HEK293 (cell line): ENCODE measurements around the gene PRKCZ.

Experiments
- CTCF ChIA-PET: fragments of 350-600 bp; formaldehyde crosslinking; extraction: SDS; loops from one replicate; lab custom pipeline; 2021; ENCODE audit warnings: antibody characterized with exemption; lab: Yijun Ruan, JAX
- POLR2A ChIA-PET: fragments of 300-600 bp; formaldehyde crosslinking; extraction: SDS; loops from one replicate; lab custom pipeline; 2020; ENCODE audit warnings: antibody characterized with exemption, inconsistent platforms; lab: Yijun Ruan, JAX
- H3K27ac ChIP-seq: fragments of 200-500 bp; sonication (Bioruptor generic); 2 replicates; pipeline ENCODE4 v1.5.1; 2014; ENCODE audit warnings: low read depth, low read length, control low read depth, inconsistent platforms; ENCODE audit errors: extremely low read depth
- H3K36me3 ChIP-seq, 2 experiments: fragments of 200-500 bp in 1 of 2; sonication (Bioruptor generic) in 1 of 2; 1 replicate in 1 of 2; 2 replicates in 1 of 2; pipeline ENCODE4 v1.5.1; 2014 to 2017; ENCODE audit warnings: inconsistent platforms in 2 of 2, low read length in 2 of 2; ENCODE audit not compliant: control insufficient read depth in 2 of 2, insufficient read depth in 1 of 2
- H3K4me1 ChIP-seq: fragments of 200-500 bp; sonication (Bioruptor generic); 2 replicates; pipeline ENCODE4 v1.5.1; 2014; ENCODE audit warnings: mild to moderate bottlenecking, low read length, inconsistent platforms; ENCODE audit not compliant: control insufficient read depth, insufficient read depth
- H3K4me3 ChIP-seq: 2 replicates; pipeline ENCODE4 v1.5.1; 2011; ENCODE audit warnings: low read depth, mild to moderate bottlenecking, control low read depth, low read length, moderate library complexity
- H3K9me3 ChIP-seq: fragments of 200-500 bp; sonication (Bioruptor generic); 2 replicates; pipeline ENCODE4 v1.5.1; 2014; ENCODE audit warnings: low read depth, low read length, inconsistent platforms; ENCODE audit not compliant: control insufficient read depth, insufficient read depth
- CTCF ChIP-seq: fragments of 450-650 bp; formaldehyde crosslinking; IDR thresholded peaks from 2 replicates; pipeline ENCODE4 v1.5.1; 2016; ENCODE audit warnings: missing biosample characterization, missing genetic modification characterization
- GLIS1 ChIP-seq: fragments of 450-650 bp; formaldehyde crosslinking; IDR thresholded peaks from 2 replicates; pipeline ENCODE4 v1.5.1; 2016; ENCODE audit warnings: missing biosample characterization, missing genetic modification characterization
- HIC1 ChIP-seq: fragments of 450-650 bp; formaldehyde crosslinking; IDR thresholded peaks from 2 replicates; pipeline ENCODE4 v1.5.1; 2016; ENCODE audit warnings: missing biosample characterization, missing genetic modification characterization
- HOXC10 ChIP-seq: sonication (generic); formaldehyde crosslinking; IDR thresholded peaks from 2 replicates; pipeline ENCODE4 v1.8.1; 2023; ENCODE audit warnings: mild to moderate bottlenecking, missing genetic modification reagents
- KLF1 ChIP-seq: fragments of 450-650 bp; formaldehyde crosslinking; IDR thresholded peaks from 2 replicates; pipeline ENCODE4 v1.5.1; 2016; ENCODE audit warnings: missing biosample characterization, missing genetic modification characterization
- KLF7 ChIP-seq: fragments of 450-650 bp; formaldehyde crosslinking; IDR thresholded peaks from 2 replicates; pipeline ENCODE4 v1.5.1; 2016; ENCODE audit warnings: missing biosample characterization, missing genetic modification characterization, borderline replicate concordance
- KLF8 ChIP-seq: fragments of 450-650 bp; formaldehyde crosslinking; IDR thresholded peaks from 2 replicates; pipeline ENCODE4 v1.5.1; 2016; ENCODE audit warnings: missing biosample characterization, missing genetic modification characterization
- PBX3 ChIP-seq: sonication (generic); formaldehyde crosslinking; IDR thresholded peaks from 2 replicates; pipeline ENCODE4 v1.8.1; 2022; ENCODE audit warnings: mild to moderate bottlenecking, moderate library complexity, missing genetic modification reagents
- REPIN1 ChIP-seq: fragments of 450-650 bp; formaldehyde crosslinking; IDR thresholded peaks from 2 replicates; pipeline ENCODE4 v1.5.1; 2017; ENCODE audit warnings: missing biosample characterization, missing genetic modification characterization, low read depth
- SP2 ChIP-seq: fragments of 450-650 bp; formaldehyde crosslinking; IDR thresholded peaks from 2 replicates; pipeline ENCODE4 v1.5.1; 2016; ENCODE audit warnings: missing biosample characterization, missing genetic modification characterization
- ZBTB1 ChIP-seq: fragments of 450-650 bp; formaldehyde crosslinking; IDR thresholded peaks from 2 replicates; pipeline ENCODE4 v1.5.1; 2016; ENCODE audit warnings: missing biosample characterization, missing genetic modification characterization
- ZBTB26 ChIP-seq: fragments of 450-650 bp; formaldehyde crosslinking; optimal IDR thresholded peaks from 2 replicates; pipeline ENCODE3; 2016; ENCODE audit warnings: missing biosample characterization, mild to moderate bottlenecking, missing genetic modification characterization
- ZBTB48 ChIP-seq: fragments of 450-650 bp; formaldehyde crosslinking; IDR thresholded peaks from 2 replicates; pipeline ENCODE4 v1.5.1; 2016; ENCODE audit warnings: missing biosample characterization, missing genetic modification characterization
- ZBTB8A ChIP-seq: fragments of 450-650 bp; formaldehyde crosslinking; IDR thresholded peaks from 2 replicates; pipeline ENCODE4 v1.5.1; 2016; ENCODE audit warnings: missing biosample characterization, missing genetic modification characterization
- ZEB2 ChIP-seq: fragments of 450-650 bp; formaldehyde crosslinking; IDR thresholded peaks from 2 replicates; pipeline ENCODE4 v1.5.1; 2016; ENCODE audit warnings: missing biosample characterization, missing genetic modification characterization
- ZFHX2 ChIP-seq: fragments of 450-650 bp; formaldehyde crosslinking; conservative IDR thresholded peaks from 2 replicates; pipeline ENCODE4 v1.5.1; 2016; ENCODE audit warnings: missing biosample characterization, missing genetic modification characterization
- ZNF112 ChIP-seq: fragments of 450-650 bp; formaldehyde crosslinking; IDR thresholded peaks from 2 replicates; pipeline ENCODE4 v1.5.0; 2017; ENCODE audit warnings: missing biosample characterization, missing genetic modification characterization
- ZNF133 ChIP-seq: fragments of 450-650 bp; formaldehyde crosslinking; IDR thresholded peaks from 2 replicates; pipeline ENCODE4 v1.5.1; 2016; ENCODE audit warnings: missing biosample characterization, missing genetic modification characterization
- ZNF311 ChIP-seq: fragments of 450-650 bp; formaldehyde crosslinking; IDR thresholded peaks from 2 replicates; pipeline ENCODE4 v1.5.1; 2017; ENCODE audit warnings: missing biosample characterization, missing genetic modification characterization, borderline replicate concordance
- ZNF335 ChIP-seq: fragments of 450-650 bp; formaldehyde crosslinking; conservative IDR thresholded peaks from 2 replicates; pipeline ENCODE4 v1.5.1; 2016; ENCODE audit warnings: missing biosample characterization, missing genetic modification characterization
- ZNF341 ChIP-seq: fragments of 450-650 bp; formaldehyde crosslinking; IDR thresholded peaks from 2 replicates; pipeline ENCODE4; 2016; ENCODE audit warnings: low read depth, missing biosample characterization, missing genetic modification characterization
- ZNF362 ChIP-seq: fragments of 450-650 bp; formaldehyde crosslinking; IDR thresholded peaks from 2 replicates; pipeline ENCODE4 v1.5.1; 2016; ENCODE audit warnings: missing biosample characterization, missing genetic modification characterization
- ZNF549 ChIP-seq: fragments of 450-650 bp; IDR thresholded peaks from 2 replicates; pipeline ENCODE4 v1.5.1; 2018; ENCODE audit warnings: missing biosample characterization, missing genetic modification characterization, mild to moderate bottlenecking, inconsistent platforms, moderate library complexity
- ZNF571 ChIP-seq: fragments of 450-650 bp; formaldehyde crosslinking; IDR thresholded peaks from 2 replicates; pipeline ENCODE4 v1.5.0; 2017; ENCODE audit warnings: missing biosample characterization, missing genetic modification characterization
- ZSCAN4 ChIP-seq: fragments of 450-650 bp; formaldehyde crosslinking; IDR thresholded peaks from 2 replicates; pipeline ENCODE4 v1.5.1; 2017; ENCODE audit warnings: missing biosample characterization, missing genetic modification characterization

PRKCZ gene

GRCh38 chr1:2043886-2044285 is 6.3 kb upstream of the PRKCZ start:
- Histone ChIP-seq H3K36me3 (no peaks in the 10 kb centered on the region), H3K9me3 (no peaks in the 10 kb centered on the region), H3K4me3 (no peak overlapping the region), H3K4me1 (no peaks in the 10 kb centered on the region), H3K27ac (no peak overlapping the region)
- POLR2A ChIA-PET: interaction anchor here (1.0 to 1.4 kb wide), 3 partner anchors 23 to 135 kb away, joined by 3 to 5 read pairs (median 3); no protein-coding TSS in a partner anchor
- 0 out of 2 replicates have a peak, but pooled peaks have one; percentile 37 for TF ChIP-seq REPIN1
- 0 out of 2 replicates have a peak, but pooled peaks have one; percentile 10 for TF ChIP-seq ZBTB1 (tag by site-specific recombination)
- peak; percentile 85 for TF ChIP-seq ZSCAN4
- TF ChIP-seq ZNF133: 0 out of 2 replicates have a peak, but pooled peaks have one; percentile 30
- TF ChIP-seq KLF1 (tag by site-specific recombination): peak; percentile 44; the same call in 1 of the 2 replicates
- TF ChIP-seq ZNF549: no peak
- 0 out of 2 replicates have a peak, but pooled peaks have one; percentile 28 for TF ChIP-seq ZNF311
- TF ChIP-seq ZBTB48 (tag by site-specific recombination): peak; percentile 49; the same call in 1 of the 2 replicates
- no peak for TF ChIP-seq ZNF571 (tag by site-specific recombination)
- TF ChIP-seq KLF8: 0 out of 2 replicates have a peak, but pooled peaks have one; percentile 23
- TF ChIP-seq ZNF112 (tag by site-specific recombination): no peak
- TF ChIP-seq ZNF362 (tag by site-specific recombination): no peak
- TF ChIP-seq ZEB2 (tag by site-specific recombination): peak; percentile 59; the same call in 1 of the 2 replicates
- CTCF ChIA-PET: interaction anchor here (0.6 to 5.4 kb wide), 31 partner anchors 9 to 431 kb away, joined by 3 to 118 read pairs (median 4); partner anchors contain the start of gene GABRD

- H3K9me3 ChIP-seq: no peaks in the 10 kb centered on the region
- H3K36me3 ChIP-seq: no peaks in the 10 kb centered on the region
- CTCF ChIA-PET: interaction anchor here (0.6 to 5.4 kb wide), 52 partner anchors 8 to 432 kb away, joined by 3 to 118 read pairs (median 4); partner anchors contain the start of genes CFAP74 and GABRD
- H3K27ac ChIP-seq: no peak overlapping the region; the same call in 1 of the 2 replicates
- POLR2A ChIA-PET: interaction anchor here (1.0 to 1.4 kb wide), 3 partner anchors 24 to 136 kb away, joined by 3 to 5 read pairs (median 3); no protein-coding TSS in a partner anchor
- no peak overlapping the region; the same call in 1 of the 2 replicates for H3K4me3 ChIP-seq
- H3K4me1 ChIP-seq: no peaks in the 10 kb centered on the region
- peak; percentile 55 for TF ChIP-seq ZNF335 (tag by site-specific recombination)
- TF ChIP-seq ZFHX2 (tag by site-specific recombination): 0 out of 2 replicates have a peak, but pooled peaks have one; percentile 6
- TF ChIP-seq GLIS1 (tag by site-specific recombination): peak; percentile 18; the same call in 1 of the 2 replicates
- peak; percentile 72; the same call in 1 of the 2 replicates for TF ChIP-seq CTCF (tag by site-specific recombination)
- no peak for TF ChIP-seq KLF7 (tag by site-specific recombination)
- peak; percentile 51; the same call in 1 of the 2 replicates for TF ChIP-seq HIC1 (tag by site-specific recombination)
- 0 out of 2 replicates have a peak, but pooled peaks have one; percentile 20 for TF ChIP-seq ZEB2 (tag by site-specific recombination)
- TF ChIP-seq ZBTB26 (tag by site-specific recombination): peak; percentile 75
- TF ChIP-seq PBX3 (CRISPR knock-in tag): peak; percentile 48; the same call in 1 of the 2 replicates
- no peak for TF ChIP-seq HOXC10 (CRISPR knock-in tag)
- peak; percentile 84 for TF ChIP-seq ZNF341
- no peak for TF ChIP-seq SP2
- TF ChIP-seq ZBTB8A (tag by site-specific recombination): peak; percentile 73
Observed at GRCh38 chr1:2044510-2045319, 5.5 kb upstream of the PRKCZ start.
